ENCODE data around the gene COPG1. TPM values are rescaled to one million over a fixed set of nuclear protein-coding genes. Genes with fewer than 3 reads are reported as not detected.

Gene COPG1
- total and polyA plus RNA-seq, 2 of the 13 experiments (the other 11 are each of a cell fraction or from before 2014, with no cell fraction given) = 98.6 to 166 TPM

DNA sequence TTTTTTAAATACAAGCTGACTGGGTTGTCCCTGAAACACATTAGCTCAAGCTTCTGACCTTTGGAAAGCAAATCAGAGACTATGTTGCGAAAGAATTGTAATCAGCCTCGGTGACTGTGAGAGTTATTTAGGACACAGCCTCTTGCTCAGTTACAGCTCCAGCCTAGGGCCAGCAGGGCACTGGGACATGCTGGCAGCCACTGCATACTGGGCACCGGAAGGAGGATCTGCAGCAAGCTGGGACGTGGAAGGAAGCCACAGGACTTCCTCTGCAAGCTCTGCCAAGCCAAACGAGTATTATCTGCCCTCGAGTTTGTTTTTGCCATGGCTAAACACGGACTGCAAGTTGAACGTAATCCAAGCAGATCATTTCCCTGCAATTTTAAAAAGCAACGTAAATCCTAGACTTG is 24.4 kb upstream of the COPG1 start (continued):
- TF ChIP-seq, protein P1, sequence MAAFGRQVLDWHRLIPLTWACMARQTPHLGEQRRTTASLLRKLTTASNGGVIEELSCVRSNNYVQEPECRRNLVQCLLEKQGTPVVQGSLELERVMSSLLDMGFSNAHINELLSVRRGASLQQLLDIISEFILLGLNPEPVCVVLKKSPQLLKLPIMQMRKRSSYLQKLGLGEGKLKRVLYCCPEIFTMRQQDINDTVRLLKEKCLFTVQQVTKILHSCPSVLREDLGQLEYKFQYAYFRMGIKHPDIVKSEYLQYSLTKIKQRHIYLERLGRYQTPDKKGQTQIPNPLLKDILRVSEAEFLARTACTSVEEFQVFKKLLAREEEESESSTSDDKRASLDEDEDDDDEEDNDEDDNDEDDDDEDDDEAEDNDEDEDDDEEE (CRISPR knock-in tag; IDR thresholded peaks at IDR 0.05) = no peak
- no peak for TF ChIP-seq ZNF652 (CRISPR knock-in tag; IDR thresholded peaks at IDR 0.05; ENCODE audit: borderline replicate concordance, low read depth)
- TF ChIP-seq, protein P2, sequence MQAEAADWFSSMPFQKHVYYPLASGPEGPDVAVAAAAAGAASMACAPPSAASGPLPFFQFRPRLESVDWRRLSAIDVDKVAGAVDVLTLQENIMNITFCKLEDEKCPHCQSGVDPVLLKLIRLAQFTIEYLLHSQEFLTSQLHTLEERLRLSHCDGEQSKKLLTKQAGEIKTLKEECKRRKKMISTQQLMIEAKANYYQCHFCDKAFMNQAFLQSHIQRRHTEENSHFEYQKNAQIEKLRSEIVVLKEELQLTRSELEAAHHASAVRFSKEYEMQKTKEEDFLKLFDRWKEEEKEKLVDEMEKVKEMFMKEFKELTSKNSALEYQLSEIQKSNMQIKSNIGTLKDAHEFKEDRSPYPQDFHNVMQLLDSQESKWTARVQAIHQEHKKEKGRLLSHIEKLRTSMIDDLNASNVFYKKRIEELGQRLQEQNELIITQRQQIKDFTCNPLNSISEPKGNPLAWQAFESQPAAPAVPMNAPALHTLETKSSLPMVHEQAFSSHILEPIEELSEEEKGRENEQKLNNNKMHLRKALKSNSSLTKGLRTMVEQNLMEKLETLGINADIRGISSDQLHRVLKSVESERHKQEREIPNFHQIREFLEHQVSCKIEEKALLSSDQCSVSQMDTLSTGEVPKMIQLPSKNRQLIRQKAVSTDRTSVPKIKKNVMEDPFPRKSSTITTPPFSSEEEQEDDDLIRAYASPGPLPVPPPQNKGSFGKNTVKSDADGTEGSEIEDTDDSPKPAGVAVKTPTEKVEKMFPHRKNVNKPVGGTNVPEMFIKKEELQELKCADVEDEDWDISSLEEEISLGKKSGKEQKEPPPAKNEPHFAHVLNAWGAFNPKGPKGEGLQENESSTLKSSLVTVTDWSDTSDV (CRISPR knock-in tag; IDR thresholded peaks at IDR 0.05) = no peak
- peak; percentile 63; the same call in 1 of the 2 replicates for TF ChIP-seq TARDBP (CRISPR knock-in tag; IDR thresholded peaks at IDR 0.05)
- TF ChIP-seq, protein P3, sequence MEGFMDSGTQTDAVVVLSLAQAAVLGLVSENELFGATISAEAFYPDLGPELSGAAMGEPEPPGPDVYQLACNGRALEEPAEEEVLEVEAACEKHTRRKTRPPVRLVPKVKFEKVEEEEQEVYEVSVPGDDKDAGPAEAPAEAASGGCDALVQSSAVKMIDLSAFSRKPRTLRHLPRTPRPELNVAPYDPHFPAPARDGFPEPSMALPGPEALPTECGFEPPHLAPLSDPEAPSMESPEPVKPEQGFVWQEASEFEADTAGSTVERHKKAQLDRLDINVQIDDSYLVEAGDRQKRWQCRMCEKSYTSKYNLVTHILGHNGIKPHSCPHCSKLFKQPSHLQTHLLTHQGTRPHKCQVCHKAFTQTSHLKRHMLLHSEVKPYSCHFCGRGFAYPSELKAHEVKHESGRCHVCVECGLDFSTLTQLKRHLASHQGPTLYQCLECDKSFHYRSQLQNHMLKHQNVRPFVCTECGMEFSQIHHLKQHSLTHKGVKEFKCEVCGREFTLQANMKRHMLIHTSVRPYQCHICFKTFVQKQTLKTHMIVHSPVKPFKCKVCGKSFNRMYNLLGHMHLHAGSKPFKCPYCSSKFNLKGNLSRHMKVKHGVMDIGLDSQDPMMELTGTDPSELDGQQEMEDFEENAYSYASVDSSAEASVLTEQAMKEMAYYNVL (CRISPR knock-in tag; IDR thresholded peaks at IDR 0.05; ENCODE audit: borderline replicate concordance) = peak; percentile 81; the same call in 1 of the 2 replicates
- TF ChIP-seq MATR3 (CRISPR knock-in tag; IDR thresholded peaks at IDR 0.05) = no peak
- TF ChIP-seq, protein P4, sequence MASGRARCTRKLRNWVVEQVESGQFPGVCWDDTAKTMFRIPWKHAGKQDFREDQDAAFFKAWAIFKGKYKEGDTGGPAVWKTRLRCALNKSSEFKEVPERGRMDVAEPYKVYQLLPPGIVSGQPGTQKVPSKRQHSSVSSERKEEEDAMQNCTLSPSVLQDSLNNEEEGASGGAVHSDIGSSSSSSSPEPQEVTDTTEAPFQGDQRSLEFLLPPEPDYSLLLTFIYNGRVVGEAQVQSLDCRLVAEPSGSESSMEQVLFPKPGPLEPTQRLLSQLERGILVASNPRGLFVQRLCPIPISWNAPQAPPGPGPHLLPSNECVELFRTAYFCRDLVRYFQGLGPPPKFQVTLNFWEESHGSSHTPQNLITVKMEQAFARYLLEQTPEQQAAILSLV (CRISPR knock-in tag; IDR thresholded peaks at IDR 0.05; ENCODE audit: borderline replicate concordance) = no peak
- TF ChIP-seq ZNF260 (CRISPR knock-in tag; IDR thresholded peaks at IDR 0.05; ENCODE audit: borderline replicate concordance, low read depth) = no peak
- TF ChIP-seq SALL2 (CRISPR knock-in tag; IDR thresholded peaks at IDR 0.05) = no peak
- TF ChIP-seq ELF3 (CRISPR knock-in tag; IDR thresholded peaks at IDR 0.05) = peak; percentile 63; the same call in 1 of the 2 replicates
- peak; percentile 58; the same call in 1 of the 2 replicates for TF ChIP-seq PHF20 (CRISPR knock-in tag; IDR thresholded peaks at IDR 0.05)
- peak; percentile 48; the same call in 1 of the 2 replicates for TF ChIP-seq ZNF556 (CRISPR knock-in tag; IDR thresholded peaks at IDR 0.05; ENCODE audit: borderline replicate concordance)
- TF ChIP-seq HES4 (CRISPR knock-in tag; IDR thresholded peaks at IDR 0.05; ENCODE audit: borderline replicate concordance) = no peak
- TF ChIP-seq ETV6 (CRISPR knock-in tag; conservative IDR thresholded peaks at IDR 0.05) = 0 out of 2 replicates have a peak, but pooled peaks have one; percentile 51
- no peak for TF ChIP-seq ZNF230 (CRISPR knock-in tag; IDR thresholded peaks at IDR 0.05)
- peak; percentile 34; the same call in 1 of the 2 replicates for TF ChIP-seq ZNF747 (CRISPR knock-in tag; IDR thresholded peaks at IDR 0.05; ENCODE audit: borderline replicate concordance)
- TF ChIP-seq TSC22D2 (CRISPR knock-in tag; IDR thresholded peaks at IDR 0.05; ENCODE audit: borderline replicate concordance) = 0 out of 2 replicates have a peak, but pooled peaks have one; percentile 31
- no peak for TF ChIP-seq ZNF232 (CRISPR knock-in tag; IDR thresholded peaks at IDR 0.05; ENCODE audit: borderline replicate concordance)
- TF ChIP-seq, protein P5, sequence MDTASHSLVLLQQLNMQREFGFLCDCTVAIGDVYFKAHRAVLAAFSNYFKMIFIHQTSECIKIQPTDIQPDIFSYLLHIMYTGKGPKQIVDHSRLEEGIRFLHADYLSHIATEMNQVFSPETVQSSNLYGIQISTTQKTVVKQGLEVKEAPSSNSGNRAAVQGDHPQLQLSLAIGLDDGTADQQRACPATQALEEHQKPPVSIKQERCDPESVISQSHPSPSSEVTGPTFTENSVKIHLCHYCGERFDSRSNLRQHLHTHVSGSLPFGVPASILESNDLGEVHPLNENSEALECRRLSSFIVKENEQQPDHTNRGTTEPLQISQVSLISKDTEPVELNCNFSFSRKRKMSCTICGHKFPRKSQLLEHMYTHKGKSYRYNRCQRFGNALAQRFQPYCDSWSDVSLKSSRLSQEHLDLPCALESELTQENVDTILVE (CRISPR knock-in tag; IDR thresholded peaks at IDR 0.05) = no peak
- TF ChIP-seq PHF5A (CRISPR knock-in tag; IDR thresholded peaks at IDR 0.05; ENCODE audit: low read depth, unreplicated experiment) = peak; percentile 42
- peak; percentile 45; the same call in 1 of the 2 replicates for TF ChIP-seq RCOR2 (CRISPR knock-in tag; IDR thresholded peaks at IDR 0.05)
- TF ChIP-seq SAP130 (CRISPR knock-in tag; IDR thresholded peaks at IDR 0.05; ENCODE audit: low read depth) = peak; percentile 77
- no peak for TF ChIP-seq TRIM24 (CRISPR knock-in tag; IDR thresholded peaks at IDR 0.05)
